Peyer's patch (tissue), 4 donors: ENCODE data around the gene MRPL58. TPM values are rescaled to one million over a fixed set of nuclear protein-coding genes. Genes with fewer than 3 reads are reported as not detected.

Source experiments
- DNase-seq, 3 donors: peaks; one replicate each; pipeline ENCODE4 v3.0.0-alpha.2; 2017 to 2019
- H3K27ac ChIP-seq, 4 donors: fragments of 200-600 bp; sonication (generic); one replicate each; pipeline ENCODE4 v1.5.1; 2016 to 2019
- H3K27me3 ChIP-seq, 2 donors: fragments of 200-600 bp; sonication (generic); one replicate each; pipeline ENCODE4 v1.5.1; 2019
- H3K36me3 ChIP-seq, 3 donors: fragments of 200-600 bp; sonication (generic); one replicate each; pipeline ENCODE4 v1.5.1; 2016 to 2019
- H3K4me1 ChIP-seq, 4 donors: fragments of 200-600 bp; sonication (generic); one replicate each; pipeline ENCODE4 v1.5.1; 2016 to 2019
- H3K4me3 ChIP-seq, 4 donors: fragments of 200-600 bp; sonication (generic); 1 replicate in 3 of 4; 2 replicates in 1 of 4; pipeline ENCODE4 v1.5.1; 2016 to 2019; ENCODE audit warnings: mild to moderate bottlenecking in 1 of 4
- H3K9me3 ChIP-seq, 4 donors: fragments of 200-600 bp; sonication (generic); one replicate each; pipeline ENCODE4 v1.5.1; 2016 to 2019; ENCODE audit warnings: mild to moderate bottlenecking in 1 of 4
- POLR2A ChIP-seq, 2 donors: fragments of 450-650 bp; IDR thresholded peaks; one replicate each; pipeline ENCODE4 v1.5.1; 2017; ENCODE audit warnings: antibody characterized with exemption in 2 of 2, mild to moderate bottlenecking in 2 of 2, moderate library complexity in 2 of 2
- small RNA-seq, 2 donors: library from RNA; depleted of rRNA; stranded (forward); fragments of <200 nt; gene quantifications; one replicate each; pipeline ENCODE3, GENCODE V24; 2016
- total RNA-seq, 4 donors: library from RNA; depleted of rRNA; stranded (reverse); fragments of >200 nt; gene quantifications; one replicate each; pipeline ENCODE4 v1.1.0, GENCODE V29; 2016
- TF ChIP-seq, protein P1 (sequence below), 6 experiments: fragments of 450-650 bp in 4 of 6; fragments of 200-600 bp in 2 of 6; sonication (generic) in 1 of 6; IDR thresholded peaks; one replicate each; pipeline ENCODE4 v1.5.1; 2017 to 2019; ENCODE audit warnings: antibody characterized with exemption in 6 of 6, mild to moderate bottlenecking in 3 of 6, moderate library complexity in 1 of 6

The MRPL58 gene
- total RNA-seq, 4 donors from 2014 or later = 17.3 to 42.7 (median 32.2) TPM

GRCh38 chr17:75068750-75069149, 56.3 kb downstream of the MRPL58 start:
- Histone ChIP-seq H3K27me3 (no peaks in the 10 kb centered on the region), H3K4me1 (no peaks in the 10 kb centered on the region), H3K36me3 (peaks cover 0 to 13% (median 0%) of the 10 kb centered on the region in 3 donors), H3K27ac (no peak overlapping the region), H3K4me3 (no peak overlapping the region), H3K9me3 (no peaks in the 10 kb centered on the region)
- no peak for DNase-seq
- TF ChIP-seq, protein P1, sequence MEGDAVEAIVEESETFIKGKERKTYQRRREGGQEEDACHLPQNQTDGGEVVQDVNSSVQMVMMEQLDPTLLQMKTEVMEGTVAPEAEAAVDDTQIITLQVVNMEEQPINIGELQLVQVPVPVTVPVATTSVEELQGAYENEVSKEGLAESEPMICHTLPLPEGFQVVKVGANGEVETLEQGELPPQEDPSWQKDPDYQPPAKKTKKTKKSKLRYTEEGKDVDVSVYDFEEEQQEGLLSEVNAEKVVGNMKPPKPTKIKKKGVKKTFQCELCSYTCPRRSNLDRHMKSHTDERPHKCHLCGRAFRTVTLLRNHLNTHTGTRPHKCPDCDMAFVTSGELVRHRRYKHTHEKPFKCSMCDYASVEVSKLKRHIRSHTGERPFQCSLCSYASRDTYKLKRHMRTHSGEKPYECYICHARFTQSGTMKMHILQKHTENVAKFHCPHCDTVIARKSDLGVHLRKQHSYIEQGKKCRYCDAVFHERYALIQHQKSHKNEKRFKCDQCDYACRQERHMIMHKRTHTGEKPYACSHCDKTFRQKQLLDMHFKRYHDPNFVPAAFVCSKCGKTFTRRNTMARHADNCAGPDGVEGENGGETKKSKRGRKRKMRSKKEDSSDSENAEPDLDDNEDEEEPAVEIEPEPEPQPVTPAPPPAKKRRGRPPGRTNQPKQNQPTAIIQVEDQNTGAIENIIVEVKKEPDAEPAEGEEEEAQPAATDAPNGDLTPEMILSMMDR (IDR thresholded peaks at IDR 0.05) = no peak
- TF ChIP-seq POLR2A (IDR thresholded peaks at IDR 0.05) = no peak

DNA sequence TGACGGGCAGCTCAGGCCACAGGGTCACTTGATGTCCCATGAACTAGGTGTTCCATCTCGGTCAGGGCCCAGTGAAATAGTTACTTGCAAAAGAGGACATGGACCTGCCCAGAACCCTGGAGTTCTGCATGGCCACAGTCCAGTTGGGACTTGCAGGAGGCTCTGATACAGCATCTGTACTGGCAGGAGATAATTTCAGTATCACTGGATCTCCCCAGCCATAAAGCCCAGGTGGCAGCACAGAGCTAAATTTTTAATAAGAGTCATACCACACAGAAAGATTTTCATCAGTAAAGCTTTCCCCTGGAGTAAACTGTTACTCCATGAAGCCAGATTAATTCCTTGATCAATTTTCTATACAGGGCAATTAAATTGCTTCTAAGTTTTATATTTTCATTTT, 57.3 kb downstream of the MRPL58 start:
- Histone ChIP-seq H3K27me3 (no peaks in the 10 kb centered on the region), H3K9me3 (no peaks in the 10 kb centered on the region), H3K4me3 (no peak overlapping the region), H3K36me3 (peaks cover 0 to 3% (median 0%) of the 10 kb centered on the region in 3 donors), H3K27ac (no peak overlapping the region), H3K4me1 (no peaks in the 10 kb centered on the region)
- DNase-seq = no peak
- no peak for TF ChIP-seq POLR2A (IDR thresholded peaks at IDR 0.05)
- TF ChIP-seq, protein P1 (IDR thresholded peaks at IDR 0.05) = peak in 4 of 6 experiments; percentile 19 to 66 (median 54)

Small RNAs within 50 kb of the gene (small RNA-seq; reads per million reads assigned to genes)
- gene AC111186.1 (0 reads per million in 2 donors), gene RN7SL573P (0 reads per million in 2 donors), gene RNU6-362P (0 reads per million in 2 donors)

Other genes starting within 250 kb of the MRPL58 start
- gene NAT9, start 236.3 kb upstream of the MRPL58 start, total RNA-seq = 10 to 100 TPM; 23.1 to 85.0 (median 37.4) TPM
- 1 to 10 TPM in 1 of 4 donors, under 1 TPM in 1, not detected in 2; 0.13 to 2.7 TPM for gene GRIN2C, start 152.8 kb upstream of the MRPL58 start, total RNA-seq
- gene FDXR, start 139.7 kb upstream of the MRPL58 start, total RNA-seq = 10 to 100 TPM in 3 of 4 donors, 1 to 10 TPM in 1; 1.7 to 16.1 (median 13.1) TPM
- gene FADS6, start 119.0 kb upstream of the MRPL58 start, total RNA-seq = 100 to 1,000 TPM in 1 of 4 donors, 10 to 100 TPM in 2, not detected in 1; 79.9 to 161 (median 82.1) TPM
- gene USH1G, start 89.4 kb upstream of the MRPL58 start, total RNA-seq = 1 to 10 TPM in 3 of 4 donors, not detected in 1; 1.6 to 3.7 (median 2.3) TPM
- gene OTOP2, start 88.4 kb upstream of the MRPL58 start, total RNA-seq = 10 to 100 TPM in 1 of 4 donors, 1 to 10 TPM in 2, not detected in 1; 4.6 to 11.9 (median 8.8) TPM
- 1 to 10 TPM in 3 of 4 donors, not detected in 1; 5.2 to 9.3 (median 8.5) TPM for gene OTOP3, start 76.8 kb upstream of the MRPL58 start, total RNA-seq
- 100 to 1,000 TPM in 3 of 4 donors, 10 to 100 TPM in 1; 80.0 to 148 (median 124) TPM for gene HID1, start 39.9 kb upstream of the MRPL58 start, total RNA-seq
- 10 to 100 TPM in 3 of 4 donors, 1 to 10 TPM in 1; 7.4 to 80.7 (median 53.9) TPM for gene CDR2L, start 25.0 kb upstream of the MRPL58 start, total RNA-seq
- 100 to 1,000 TPM; 202 to 302 (median 247) TPM for gene ATP5PD, start 34.3 kb downstream of the MRPL58 start, total RNA-seq
- gene KCTD2, start 34.6 kb downstream of the MRPL58 start, total RNA-seq = 10 to 100 TPM; 14.9 to 23.5 (median 20.4) TPM
- gene SLC16A5, start 75.3 kb downstream of the MRPL58 start, total RNA-seq = 100 to 1,000 TPM in 3 of 4 donors, 10 to 100 TPM in 1; 47.9 to 211 (median 147) TPM
- 10 to 100 TPM in 3 of 4 donors, 1 to 10 TPM in 1; 4.1 to 27.0 (median 24.1) TPM for gene ARMC7, start 97.3 kb downstream of the MRPL58 start, total RNA-seq
- 100 to 1,000 TPM; 151 to 176 (median 156) TPM for gene NT5C, start 119.1 kb downstream of the MRPL58 start, total RNA-seq
- gene JPT1, start 141.8 kb downstream of the MRPL58 start, total RNA-seq = 100 to 1,000 TPM; 132 to 261 (median 202) TPM
- 10 to 100 TPM; 22.5 to 52.8 (median 37.4) TPM for gene SUMO2, start 170.3 kb downstream of the MRPL58 start, total RNA-seq
- 10 to 100 TPM; 34.0 to 52.8 (median 36.7) TPM for gene NUP85, start 193.0 kb downstream of the MRPL58 start, total RNA-seq
- gene GGA3, start 248.9 kb downstream of the MRPL58 start, total RNA-seq = 100 to 1,000 TPM in 1 of 4 donors, 10 to 100 TPM in 3; 34.0 to 153 (median 77.0) TPM
- gene MRPS7, start 249.2 kb downstream of the MRPL58 start, total RNA-seq = 10 to 100 TPM; 23.9 to 53.6 (median 45.3) TPM